NCI-H345 treated with DMSO at 0.1 percent for 48 hours (cell line): Measurements from ENCODE around the gene PEPD.

Experiments used
- DNase-seq: peaks from one replicate; lab custom pipeline; 2025; ENCODE audit not compliant: unreplicated experiment; lab: John Stamatoyannopoulos, UW

The PEPD gene

DNA sequence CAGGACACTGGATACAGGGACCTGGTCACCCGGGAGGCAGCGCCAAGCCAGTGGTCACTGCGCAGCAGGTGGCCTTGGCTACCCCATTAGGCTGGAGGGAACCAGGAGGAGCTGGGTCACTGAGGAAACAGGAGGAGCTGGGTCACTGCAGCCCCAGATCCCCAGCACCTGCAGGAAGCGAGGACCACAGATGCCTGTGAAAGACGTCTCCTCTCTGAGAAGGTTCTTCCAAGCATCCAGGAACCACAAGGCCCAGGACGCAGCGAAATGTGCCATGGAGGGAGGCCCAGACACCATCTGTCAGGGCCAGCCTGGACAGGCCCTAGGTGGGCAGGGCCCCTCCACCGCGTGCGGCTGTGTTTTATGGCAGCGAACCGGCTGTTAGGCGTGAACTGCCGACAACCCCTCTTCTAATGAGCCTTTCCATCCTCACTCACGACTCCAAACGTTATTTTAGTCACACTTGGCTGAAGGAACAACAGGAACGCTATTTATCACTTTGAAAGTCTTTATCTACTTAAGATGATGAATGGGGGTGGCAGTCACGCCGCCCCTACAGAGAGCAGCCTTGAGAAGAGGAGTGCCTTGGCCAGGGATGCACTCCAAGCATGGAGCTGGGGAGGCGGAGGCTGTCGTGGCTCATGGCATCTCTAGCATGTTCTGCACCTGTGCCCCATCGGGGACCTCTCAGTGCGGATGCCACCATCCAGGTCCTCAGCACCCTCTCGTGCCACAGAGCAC, 94.8 kb downstream of the PEPD start:
- no peak for DNase-seq

DNA sequence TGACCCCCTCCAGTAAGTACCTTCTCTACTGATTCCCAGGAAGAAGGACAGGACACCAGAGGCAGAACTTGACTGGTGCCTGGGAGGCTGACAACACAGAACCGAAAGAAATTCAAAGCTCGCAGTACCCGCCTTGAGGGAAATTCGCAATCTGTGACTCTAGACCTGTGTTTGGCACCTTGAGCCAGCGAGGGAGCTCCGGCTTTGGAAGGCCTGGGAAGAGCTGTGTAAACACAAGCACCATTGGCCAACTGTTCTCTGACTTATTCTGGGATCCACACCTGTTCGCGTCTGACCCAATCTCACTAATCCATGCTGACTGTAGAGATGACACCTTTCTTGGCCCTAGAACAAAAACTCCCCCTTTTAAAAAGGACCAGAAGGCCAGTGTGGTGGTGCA, 97.4 kb downstream of the PEPD start:
- no peak for DNase-seq

DNA sequence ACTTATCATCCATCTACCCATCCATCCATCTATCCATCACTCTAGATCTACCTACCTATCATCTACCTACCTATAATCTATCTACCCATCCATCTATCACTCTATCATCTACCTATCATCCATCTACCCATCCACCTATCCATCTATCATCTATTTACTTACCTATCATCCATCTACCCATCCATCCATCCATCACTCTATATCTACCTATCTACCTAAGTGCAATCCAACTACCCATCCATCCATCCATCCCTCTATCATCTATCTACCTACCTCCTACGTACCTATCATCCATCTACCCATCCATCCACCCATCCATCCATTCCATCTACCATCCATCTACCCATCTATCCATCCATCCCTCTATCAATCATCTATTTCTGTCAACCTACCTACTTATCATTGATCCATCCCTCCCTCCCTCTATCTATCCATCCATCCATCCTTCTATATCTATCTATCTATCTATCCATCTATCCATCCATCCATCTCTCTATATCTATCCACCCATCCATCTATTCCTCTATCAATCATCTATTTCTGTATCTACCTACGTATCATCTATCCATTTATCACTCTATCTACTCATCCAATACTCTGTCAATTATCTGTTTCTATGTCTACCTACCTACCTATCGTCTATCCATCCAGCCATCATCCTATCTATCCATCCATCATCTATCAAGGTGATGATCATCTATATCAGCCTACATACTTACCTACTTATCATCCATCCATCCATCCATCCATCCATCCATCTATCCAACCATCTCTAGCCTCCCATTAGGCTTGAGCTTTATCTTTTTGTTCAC, 99.0 kb downstream of the PEPD start:
- DNase-seq = no peak

DNA sequence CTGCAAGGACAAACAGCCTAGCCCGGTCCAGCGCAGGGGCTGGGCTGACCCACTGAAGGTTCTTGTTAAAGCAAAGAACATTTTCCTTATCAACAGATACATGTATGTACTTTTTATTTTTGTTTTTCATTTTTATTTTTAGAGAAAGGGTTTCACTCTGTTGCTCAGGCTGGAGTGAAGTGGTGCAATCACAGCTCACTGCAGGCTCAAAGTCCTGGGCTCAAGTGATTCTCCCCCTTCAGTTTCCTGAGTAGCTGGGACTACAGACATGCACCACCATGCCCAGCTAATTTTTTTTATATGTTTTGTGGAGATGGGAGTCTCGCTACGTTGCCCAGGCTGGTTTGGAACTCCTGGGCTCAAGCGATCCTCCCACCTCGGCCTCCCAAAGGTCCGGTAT, 100.2 kb downstream of the PEPD start:
- DNase-seq = no peak

DNA sequence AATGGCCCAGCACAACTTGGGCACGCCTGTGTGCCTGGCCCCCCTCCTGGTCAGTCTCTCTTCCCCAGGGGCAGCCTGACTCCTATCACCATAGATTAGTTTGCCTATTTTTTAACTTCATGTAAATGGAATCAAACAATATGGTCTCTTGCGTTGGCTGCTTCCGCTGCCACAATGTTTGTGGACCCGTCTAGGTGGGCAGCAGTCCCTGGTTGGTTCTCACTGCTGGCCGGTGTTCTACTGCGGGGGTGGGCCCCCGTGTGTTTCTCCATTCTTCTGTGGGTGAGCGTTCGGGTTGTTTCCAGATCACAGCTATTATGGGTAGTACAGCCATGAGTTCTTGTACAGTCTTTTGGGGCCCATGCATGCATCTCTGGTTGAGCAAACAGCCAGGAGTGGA, 100.8 kb downstream of the PEPD start:
- DNase-seq = no peak

DNA sequence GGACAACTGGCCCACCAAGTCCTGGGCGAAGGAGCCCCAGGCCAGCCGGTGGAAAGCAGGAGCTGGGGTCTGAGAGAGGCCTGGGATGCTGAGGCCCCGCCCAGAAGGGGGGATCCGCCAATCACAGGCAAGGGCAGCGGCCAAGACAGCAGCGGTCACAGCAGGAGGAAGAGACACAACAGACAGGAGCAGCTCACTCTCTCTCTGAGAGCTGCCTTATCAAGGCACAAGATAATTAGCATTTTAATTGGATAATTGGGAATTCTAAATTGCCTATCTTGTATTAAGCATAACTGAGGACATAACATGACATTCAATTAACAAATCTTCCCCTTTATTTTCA, 101.8 kb downstream of the PEPD start:
- no peak for DNase-seq

DNA sequence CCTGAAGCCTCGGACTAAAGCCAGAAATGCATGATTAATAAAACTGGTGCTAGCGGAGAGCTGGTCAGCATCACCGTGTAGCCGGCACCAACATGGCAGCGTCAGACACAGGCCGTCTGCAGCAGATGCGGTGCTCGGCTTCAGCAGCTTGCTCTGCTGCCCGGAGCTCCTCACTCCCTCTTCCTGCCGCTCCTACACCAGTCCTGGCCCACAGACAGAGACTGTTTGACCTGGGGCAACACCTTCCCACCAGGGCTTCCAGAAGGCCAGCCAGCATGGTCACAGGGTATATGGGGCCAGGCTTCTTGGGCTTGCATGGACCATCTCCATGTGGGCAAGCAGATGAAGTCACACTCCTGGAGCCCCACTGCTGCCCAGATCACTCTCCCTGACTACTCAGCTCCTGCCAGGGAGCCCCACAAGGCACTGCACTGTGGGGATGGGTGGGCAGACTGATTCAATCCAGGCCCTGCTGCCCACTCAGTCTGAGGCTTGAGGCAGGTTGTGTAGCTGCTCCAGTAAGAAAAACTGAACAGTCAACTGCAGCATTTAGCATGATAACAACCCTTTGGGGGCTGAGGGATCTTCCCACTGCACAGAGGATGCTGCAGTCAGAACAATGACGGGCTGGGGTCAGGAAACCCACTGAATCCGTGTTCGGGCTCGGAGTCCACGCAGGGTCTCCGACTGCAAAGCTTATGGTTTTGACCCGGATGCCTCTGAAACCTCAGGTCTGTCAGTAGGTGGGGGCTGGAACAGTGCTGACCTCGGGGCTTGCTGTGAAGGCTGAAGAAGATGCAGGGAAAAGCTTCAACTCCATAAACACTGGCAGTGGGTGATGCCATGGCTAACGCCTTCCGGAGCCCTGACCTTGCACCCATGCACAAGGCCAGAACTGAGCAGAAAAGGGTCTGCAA, 102.5 kb downstream of the PEPD start:
- DNase-seq = no peak

DNA sequence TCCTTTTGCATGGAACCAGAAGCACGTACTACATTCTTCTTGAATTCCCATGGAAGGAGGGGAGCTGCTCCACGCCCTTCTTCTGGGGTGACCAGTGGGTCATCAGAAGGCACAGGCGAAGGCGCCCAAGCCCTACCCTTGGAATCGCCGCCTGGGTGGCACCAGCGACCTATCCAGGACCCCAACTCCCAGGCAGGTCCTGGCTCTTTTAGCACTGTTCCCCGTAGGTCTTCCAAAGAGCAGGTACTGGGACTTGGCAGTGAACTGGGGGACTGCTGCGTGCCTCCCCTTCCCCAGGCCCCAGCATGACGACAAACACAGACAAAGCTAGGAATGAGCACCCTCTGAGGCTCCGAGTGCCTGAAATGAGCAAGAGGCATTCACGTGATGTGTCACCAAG, 103.1 kb downstream of the PEPD start:
- no peak for DNase-seq

DNA sequence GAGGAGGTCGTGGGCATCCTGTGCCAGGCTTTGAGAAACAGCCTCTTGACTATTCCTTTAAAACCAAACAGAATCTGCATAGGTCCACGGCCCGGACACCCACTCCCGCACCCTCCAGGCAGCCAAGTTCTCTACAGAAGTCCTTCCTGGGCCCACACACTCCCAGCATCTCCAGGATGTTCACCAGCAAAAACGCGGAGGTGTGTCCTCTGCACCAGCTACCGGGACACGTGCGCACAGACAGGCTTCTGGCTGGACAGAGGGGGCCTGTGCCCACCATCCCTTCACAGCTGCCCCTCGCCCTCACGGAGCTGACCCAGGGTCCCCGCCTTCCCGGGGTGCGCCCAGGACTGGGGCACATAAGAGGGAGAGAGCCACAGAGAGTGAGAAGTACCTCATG, 103.8 kb downstream of the PEPD start:
- DNase-seq = no peak

DNA sequence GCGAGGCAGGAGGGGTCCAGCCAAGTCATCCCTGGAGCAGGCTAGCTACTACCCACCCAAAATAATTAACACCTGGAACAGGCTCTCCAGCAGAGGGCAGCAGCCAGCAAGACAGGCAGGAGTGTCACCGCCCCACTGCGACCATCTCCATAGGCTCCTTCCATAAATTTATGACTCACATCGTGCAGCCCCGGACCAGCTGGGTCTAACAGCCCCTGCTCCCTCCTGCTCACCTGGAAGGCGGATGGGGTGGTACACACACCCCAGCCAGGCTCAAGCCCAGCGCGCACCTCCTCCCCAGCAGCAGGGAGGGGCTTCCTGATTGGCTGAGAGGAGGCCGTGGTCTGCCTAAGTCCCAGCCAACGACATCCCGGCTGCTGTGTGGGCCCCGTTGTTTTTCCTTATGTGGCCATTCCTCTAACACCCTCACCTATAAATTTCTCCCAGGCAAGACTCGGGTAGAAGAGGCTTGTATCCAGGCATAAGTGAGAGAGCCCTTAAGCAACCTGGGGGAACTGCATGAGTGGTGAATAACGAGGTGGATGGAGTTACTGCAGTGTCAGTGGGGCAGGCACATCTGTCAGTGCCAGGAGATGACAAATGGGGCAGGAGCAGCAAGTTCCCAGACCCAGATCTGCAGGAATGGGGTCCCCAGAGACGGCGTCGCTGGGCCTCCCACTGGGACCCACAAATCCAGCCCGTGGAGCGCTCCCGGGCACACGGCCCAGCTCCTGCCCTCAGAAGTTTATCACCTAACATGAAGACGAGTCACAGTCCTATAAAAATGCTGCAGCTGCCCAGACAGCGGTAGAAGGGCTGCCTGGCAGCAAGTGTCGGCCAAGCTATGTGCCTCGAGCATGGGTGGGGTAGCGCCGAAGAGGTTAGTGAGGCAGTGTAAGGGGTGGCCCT, 105.0 kb downstream of the PEPD start:
- peak; percentile 86 for DNase-seq

DNA sequence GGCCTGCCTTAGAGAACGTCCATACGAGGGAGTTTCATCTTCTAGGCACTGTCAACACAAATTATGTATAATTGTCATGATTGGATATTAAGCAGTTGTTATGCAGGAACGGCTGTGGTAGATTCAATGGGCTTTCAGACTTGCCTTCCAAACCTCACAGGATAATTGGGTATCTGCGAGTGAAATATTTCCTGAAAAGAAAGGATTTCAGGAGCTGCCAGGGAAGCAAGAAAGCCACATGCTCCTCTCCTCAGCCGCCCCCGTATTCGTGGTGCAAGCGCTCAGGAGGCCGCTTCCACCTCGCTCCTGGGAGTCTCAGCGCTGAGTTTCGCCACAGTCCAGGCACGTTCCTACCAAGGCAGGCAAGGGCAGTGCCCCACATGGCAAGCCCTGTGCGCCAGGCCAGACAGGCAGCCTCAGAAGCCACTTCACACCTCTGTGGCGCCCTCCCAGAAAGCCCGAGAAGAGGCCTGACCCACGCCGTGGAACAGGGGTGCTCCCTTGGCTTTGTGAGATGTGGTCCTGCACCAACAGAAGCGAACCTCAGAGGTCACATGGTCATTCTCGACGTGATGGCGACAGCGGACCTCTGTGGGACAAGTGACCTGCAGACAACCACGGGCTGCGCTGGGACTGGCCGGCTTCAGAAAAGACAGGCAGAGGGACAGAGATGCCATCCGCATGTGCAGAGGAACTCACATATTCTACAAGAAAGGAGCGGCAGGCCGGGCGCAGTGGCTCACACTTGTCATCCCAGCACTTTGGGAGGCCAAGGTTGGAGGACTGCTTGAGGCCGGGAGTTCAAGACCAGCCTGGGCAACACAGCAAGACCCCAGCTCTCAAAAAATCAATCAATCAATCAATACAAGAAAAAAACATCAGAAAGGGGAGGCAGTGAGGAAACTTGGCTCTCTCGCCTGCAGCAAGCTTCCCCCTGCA, 106.7 kb downstream of the PEPD start:
- DNase-seq = no peak

DNA sequence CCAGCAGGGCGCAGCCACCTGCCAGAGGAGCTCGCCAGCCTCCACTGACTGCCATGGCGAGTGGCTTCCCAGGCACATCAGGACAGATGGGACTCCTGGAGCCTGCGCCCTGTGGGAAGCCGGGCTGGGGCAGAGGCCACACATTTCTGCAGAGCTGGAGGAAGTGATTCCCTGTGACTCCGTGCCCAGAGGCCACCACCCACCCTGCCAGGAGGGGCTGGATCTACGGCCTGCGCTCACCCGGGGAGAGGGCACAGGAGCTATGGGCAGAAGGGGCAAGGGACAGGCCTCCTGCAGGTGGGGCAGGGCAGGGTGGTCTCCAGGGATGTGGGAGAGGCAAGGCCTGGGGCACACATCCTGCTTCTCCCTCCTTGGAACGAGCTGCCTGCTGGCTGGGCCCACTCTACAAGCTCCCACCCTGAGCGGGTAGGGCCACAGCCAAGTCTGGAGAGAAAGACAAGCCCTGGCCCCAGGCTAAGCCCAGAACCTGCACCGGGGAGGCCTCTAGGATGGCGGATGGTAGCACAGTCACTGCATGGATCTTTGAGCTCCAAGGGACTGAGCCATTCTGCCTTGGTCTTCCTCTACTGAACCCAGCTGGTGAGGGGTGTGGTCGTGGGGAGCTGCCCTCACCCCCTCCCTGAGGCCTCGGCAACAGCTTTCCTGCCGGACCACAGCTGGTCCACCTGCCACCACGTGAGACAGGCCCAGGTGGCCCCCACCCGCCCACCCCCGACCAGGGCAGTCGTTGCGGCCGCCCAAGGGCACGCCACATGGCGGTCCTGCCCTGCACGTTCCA, 107.5 kb downstream of the PEPD start:
- DNase-seq = no peak

DNA sequence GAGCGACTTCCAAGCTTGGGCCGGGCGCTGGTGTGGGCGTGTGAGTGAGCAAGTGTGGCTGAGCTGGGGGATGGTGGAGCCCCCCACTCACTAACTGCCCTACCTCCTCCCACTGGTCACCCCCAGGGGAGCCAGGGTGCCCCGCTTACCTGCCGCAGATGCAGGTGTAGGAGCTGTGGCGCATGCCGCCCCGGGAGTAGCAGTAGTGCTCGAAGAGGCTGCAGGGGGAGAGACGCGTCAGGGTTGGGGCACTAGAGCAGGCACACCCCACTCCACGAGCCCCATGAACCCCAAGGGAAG, 108.2 kb downstream of the PEPD start:
- no peak for DNase-seq

DNA sequence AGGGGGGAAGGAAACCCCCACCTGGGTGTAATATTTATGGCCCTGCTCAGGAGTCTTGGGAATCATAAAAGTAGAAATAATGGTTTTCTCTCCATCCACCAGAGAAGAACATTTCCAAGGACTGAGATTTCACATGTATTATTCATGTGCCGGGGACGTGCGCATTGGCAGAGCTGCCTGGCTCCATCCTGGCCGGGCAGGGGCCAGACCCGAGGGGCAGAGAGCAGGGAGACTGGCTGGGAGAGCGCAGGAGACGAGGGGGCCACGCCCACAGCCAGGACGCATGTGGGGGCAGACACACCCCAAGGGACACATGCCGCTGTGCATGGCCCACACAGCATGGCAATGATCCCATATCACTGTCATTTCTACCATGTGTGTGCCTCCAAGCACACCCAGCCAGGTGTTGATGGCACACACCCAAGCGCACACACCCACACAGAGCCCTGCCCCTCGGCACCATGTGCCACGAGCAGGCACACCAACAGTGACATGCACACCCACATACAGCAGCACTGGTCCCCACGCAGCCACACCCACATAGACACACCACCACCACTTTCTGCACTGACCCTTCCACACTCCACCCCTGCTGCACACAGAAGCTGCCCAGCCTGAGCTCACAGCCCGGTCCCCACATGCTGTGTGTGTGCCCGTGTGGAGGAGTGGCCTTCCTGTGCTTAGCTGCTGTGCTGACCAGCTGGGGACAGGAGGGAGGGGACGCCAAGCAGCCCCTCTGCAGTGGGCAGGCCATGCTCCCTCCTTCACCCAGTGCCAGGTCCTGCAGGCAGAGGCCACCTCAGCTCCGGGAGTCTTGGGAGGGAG, 108.8 kb downstream of the PEPD start:
- no peak for DNase-seq

DNA sequence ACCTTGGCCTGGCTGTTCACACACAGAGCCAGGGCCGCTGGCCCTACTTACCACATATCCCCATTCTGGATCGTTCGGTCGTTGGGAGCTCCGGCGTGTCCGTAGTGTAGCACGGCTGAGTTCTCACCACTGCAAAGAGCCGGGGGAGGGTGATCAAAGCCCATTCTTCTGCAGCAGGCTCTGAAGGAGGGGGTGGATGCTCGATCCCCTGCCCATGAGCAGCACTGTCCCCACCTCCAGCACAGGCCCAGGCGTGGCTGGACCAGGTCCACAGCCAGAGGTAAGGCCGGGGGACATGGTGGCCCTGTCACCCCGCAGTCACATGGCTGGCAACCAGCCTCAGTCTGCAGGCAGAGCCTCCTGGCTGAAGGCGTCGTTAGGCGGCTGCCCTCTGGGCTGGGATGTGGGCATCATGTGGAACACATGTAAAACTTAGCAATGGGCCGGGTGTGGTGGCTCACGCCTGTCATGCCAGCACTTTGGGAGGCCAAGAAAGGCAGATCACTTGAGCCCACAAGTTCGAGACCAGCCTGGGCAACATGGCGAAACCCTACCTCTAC, 109.9 kb downstream of the PEPD start:
- no peak for DNase-seq

DNA sequence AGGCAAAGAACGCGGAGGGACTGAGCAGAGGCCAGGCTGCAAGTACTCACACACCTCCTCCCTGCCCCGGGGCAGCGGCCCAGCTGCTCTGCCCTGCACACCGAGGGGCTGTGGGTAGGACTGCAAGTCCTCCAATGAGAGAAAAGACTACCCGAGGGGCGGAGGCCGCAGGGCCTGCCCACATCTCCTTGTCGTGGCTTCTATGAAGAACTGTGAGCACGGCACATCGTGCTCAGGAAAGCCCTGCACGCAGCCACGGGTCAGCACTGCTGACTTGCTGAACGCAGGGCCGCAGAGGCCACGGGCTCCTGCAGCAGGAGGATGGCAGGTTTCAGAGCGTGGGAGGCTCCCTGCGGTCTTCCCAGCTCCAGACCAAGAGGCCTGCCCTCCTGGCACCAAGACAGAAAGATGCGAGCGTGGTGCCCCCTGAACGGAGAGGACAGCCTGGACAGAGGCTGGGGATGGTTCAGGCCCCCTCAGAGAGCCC, 110.6 kb downstream of the PEPD start:
- no peak for DNase-seq

DNA sequence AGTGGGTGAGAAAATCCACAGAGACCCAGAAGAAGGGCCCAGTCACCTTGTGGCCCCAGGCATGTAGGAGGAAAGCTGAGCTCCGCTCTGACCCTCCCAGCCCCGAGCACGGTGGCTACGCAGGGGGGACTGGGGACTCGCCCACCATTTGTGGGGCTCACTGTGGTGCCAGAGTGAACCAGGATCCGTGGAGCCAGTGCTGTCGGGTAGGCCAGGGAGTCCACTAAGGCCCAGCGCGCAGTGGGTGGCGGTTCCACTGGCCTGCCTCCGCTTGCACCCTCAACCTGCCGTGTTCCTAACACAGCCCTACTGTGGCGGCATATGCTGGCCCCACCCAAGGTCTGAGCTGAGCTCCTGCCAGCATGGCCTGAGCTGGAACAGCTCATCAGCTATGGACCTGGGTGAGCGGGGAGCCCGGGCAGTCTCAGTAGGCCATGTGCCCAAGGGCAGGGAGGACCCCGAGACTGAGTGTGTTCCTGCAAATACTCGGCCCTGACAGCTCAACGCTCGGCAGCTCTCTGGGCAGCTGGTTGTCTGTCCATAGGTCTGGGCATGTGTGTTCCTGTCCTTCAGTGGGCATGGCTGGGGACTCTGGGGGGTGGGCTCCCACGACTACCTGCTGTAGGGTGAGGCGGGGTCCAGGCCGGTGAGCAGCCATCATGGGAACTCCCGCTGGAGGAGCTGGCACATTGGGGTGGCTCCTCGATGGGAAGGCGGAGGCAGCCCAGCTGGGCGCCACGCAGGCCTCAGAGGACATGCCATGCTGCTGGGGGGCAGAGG, 111.5 kb downstream of the PEPD start:
- DNase-seq = no peak
